ENCODE measurements around the gene AOPEP.

The AOPEP gene

DNA sequence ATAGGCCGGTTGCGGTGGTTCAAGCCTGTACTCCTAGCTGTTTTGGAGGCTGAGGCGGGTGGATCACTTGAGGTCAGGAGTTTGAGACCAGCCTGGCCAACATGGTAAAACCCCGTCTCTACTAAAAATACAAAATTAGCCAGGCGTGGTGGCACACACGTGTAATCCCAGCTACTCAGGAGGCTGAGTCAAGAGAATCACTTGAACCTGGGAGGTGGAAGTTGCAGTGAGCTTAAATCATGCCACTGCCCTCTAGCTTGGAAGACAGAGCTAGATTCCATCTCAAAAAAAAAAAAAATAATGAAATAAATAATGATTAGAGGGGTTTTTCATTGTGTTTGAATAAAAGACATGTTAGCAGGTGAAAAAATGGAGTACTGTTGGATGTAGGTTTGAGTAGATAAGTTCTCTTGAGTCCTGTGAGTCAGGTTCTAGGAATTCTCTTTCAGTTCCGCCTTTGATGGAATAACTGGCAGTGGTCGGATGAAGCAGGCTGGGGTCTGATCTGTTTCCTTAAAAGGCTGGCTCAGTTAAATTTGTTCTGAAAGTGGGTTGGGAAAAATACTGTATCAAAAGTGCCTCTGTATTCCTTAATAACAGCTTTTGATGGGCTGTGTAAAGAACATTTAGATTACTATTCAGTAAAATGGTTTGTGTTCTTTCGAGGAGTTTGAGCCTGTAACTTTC lies 73.2 kb downstream of the AOPEP start:
- H3K4me3 ChIP-seq (ENCODE audit: low read length), result no peak overlapping the region
- no peaks in the 10 kb centered on the region for H3K4me1 ChIP-seq (ENCODE audit: control insufficient read depth, low read length)
- no peaks in the 10 kb centered on the region for H3K9me3 ChIP-seq (ENCODE audit: control insufficient read depth, insufficient read depth, low read length)
- no peaks in the 10 kb centered on the region for H3F3A ChIP-seq (ENCODE audit: control insufficient read depth, insufficient read depth)
- no peaks in the 10 kb centered on the region for H3K27me3 ChIP-seq (ENCODE audit: control insufficient read depth, low read length)
- no peaks in the 10 kb centered on the region for H3K79me2 ChIP-seq (ENCODE audit: control insufficient read depth, low read length)
- H4K20me1 ChIP-seq (ENCODE audit: control insufficient read depth, insufficient read depth, low read depth, low read length), result no peaks in the 10 kb centered on the region
- TF ChIP-seq, protein P1, sequence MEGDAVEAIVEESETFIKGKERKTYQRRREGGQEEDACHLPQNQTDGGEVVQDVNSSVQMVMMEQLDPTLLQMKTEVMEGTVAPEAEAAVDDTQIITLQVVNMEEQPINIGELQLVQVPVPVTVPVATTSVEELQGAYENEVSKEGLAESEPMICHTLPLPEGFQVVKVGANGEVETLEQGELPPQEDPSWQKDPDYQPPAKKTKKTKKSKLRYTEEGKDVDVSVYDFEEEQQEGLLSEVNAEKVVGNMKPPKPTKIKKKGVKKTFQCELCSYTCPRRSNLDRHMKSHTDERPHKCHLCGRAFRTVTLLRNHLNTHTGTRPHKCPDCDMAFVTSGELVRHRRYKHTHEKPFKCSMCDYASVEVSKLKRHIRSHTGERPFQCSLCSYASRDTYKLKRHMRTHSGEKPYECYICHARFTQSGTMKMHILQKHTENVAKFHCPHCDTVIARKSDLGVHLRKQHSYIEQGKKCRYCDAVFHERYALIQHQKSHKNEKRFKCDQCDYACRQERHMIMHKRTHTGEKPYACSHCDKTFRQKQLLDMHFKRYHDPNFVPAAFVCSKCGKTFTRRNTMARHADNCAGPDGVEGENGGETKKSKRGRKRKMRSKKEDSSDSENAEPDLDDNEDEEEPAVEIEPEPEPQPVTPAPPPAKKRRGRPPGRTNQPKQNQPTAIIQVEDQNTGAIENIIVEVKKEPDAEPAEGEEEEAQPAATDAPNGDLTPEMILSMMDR (IDR thresholded peaks at IDR 0.05; ENCODE audit: low read depth, low read length, poor library complexity, severe bottlenecking), result no peak
- no peak for TF ChIP-seq EZH2phosphoT487 (IDR thresholded peaks at IDR 0.05; ENCODE audit: borderline replicate concordance, low read length)
- H3K36me3 ChIP-seq (ENCODE audit: control insufficient read depth, low read length), result peaks cover 8% of the 10 kb centered on the region; the same call in 1 of the 2 replicates
- H3K9me2 ChIP-seq (replicated peaks; ENCODE audit: control insufficient read depth, low read length), result no peaks in the 10 kb centered on the region
- no peak overlapping the region for H3K27ac ChIP-seq (ENCODE audit: low read depth, low read length)
- H3K4me2 ChIP-seq (ENCODE audit: low read length), result no peak overlapping the region

DNA sequence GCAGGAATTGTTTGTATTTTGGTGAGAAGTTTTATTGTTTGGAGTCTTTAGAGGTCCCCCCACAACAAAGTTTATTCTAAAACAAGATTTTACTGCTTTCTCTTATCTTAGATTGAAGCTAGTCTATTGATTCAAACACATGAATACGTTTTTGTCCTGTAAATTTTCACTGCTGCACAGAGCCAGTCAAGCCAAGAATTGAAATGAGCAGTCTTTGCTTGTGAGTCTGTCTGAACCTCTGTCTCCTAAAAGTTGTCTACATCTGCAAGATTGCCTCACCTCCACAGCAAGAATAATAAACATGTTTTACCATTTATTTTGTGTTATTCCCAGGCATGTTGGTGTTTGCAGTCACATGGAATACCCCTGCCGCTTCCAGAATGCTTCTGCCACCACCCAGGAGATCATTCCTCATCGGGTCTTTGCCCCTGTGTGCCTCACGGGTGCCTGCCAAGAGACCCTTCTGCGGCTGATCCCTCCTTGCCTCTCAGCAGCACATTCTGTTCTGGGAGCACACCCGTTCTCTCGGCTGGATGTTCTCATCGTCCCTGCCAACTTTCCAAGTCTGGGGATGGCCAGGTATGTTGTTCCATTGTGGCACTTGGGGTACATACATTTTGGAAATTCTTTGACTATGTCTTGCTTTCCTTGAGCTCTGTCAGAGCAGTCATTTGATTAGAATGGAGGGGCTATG lies 74.1 kb downstream of the AOPEP start:
- Histone ChIP-seq H3K4me3 (ENCODE audit: low read length) (no peak overlapping the region), H3K9me3 (ENCODE audit: control insufficient read depth, insufficient read depth, low read length) (no peaks in the 10 kb centered on the region), H3K36me3 (ENCODE audit: control insufficient read depth, low read length) (peaks cover 6% of the 10 kb centered on the region; the same call in 1 of the 2 replicates), H4K20me1 (ENCODE audit: control insufficient read depth, insufficient read depth, low read depth, low read length) (no peaks in the 10 kb centered on the region), H3F3A (ENCODE audit: control insufficient read depth, insufficient read depth) (no peaks in the 10 kb centered on the region), H3K9me2 (replicated peaks; ENCODE audit: control insufficient read depth, low read length) (no peaks in the 10 kb centered on the region), H3K4me2 (ENCODE audit: low read length) (no peak overlapping the region), H3K27ac (ENCODE audit: low read depth, low read length) (no peak overlapping the region), H3K4me1 (ENCODE audit: control insufficient read depth, low read length) (no peaks in the 10 kb centered on the region), H3K27me3 (ENCODE audit: control insufficient read depth, low read length) (no peaks in the 10 kb centered on the region), H3K79me2 (ENCODE audit: control insufficient read depth, low read length) (no peaks in the 10 kb centered on the region)
- TF ChIP-seq, protein P1 (IDR thresholded peaks at IDR 0.05; ENCODE audit: low read depth, low read length, poor library complexity, severe bottlenecking), result no peak
- TF ChIP-seq EZH2phosphoT487 (IDR thresholded peaks at IDR 0.05; ENCODE audit: borderline replicate concordance, low read length), result no peak

DNA sequence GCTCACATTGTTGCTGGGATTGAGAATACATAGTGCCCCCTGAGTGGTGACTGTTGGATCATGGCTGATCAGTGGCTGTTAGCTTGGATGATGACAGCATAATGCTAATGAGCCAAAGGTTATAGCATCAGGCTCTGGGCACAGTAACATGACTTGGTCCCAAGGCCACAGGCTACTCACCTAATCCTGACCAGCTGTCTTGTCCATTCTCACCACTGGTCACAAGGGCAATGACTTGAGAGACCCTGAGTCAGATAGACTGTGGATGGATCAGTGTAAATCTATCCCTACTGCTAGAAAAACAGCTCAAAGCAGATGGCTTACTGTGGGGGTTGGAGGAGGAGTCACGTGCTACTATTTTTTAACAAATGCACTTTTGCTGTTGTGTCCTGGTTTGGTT lies 74.7 kb downstream of the AOPEP start:
- H3K4me2 ChIP-seq (ENCODE audit: low read length), result no peak overlapping the region
- H3K9me2 ChIP-seq (replicated peaks; ENCODE audit: control insufficient read depth, low read length), result no peaks in the 10 kb centered on the region
- H4K20me1 ChIP-seq (ENCODE audit: control insufficient read depth, insufficient read depth, low read depth, low read length), result no peaks in the 10 kb centered on the region
- H3K4me3 ChIP-seq (ENCODE audit: low read length), result no peak overlapping the region
- TF ChIP-seq EZH2phosphoT487 (IDR thresholded peaks at IDR 0.05; ENCODE audit: borderline replicate concordance, low read length), result no peak
- TF ChIP-seq, protein P1 (IDR thresholded peaks at IDR 0.05; ENCODE audit: low read depth, low read length, poor library complexity, severe bottlenecking), result no peak
- H3K36me3 ChIP-seq (ENCODE audit: control insufficient read depth, low read length), result peaks cover 6% of the 10 kb centered on the region; the same call in 1 of the 2 replicates
- H3K79me2 ChIP-seq (ENCODE audit: control insufficient read depth, low read length), result no peaks in the 10 kb centered on the region
- H3F3A ChIP-seq (ENCODE audit: control insufficient read depth, insufficient read depth), result no peaks in the 10 kb centered on the region
- no peaks in the 10 kb centered on the region for H3K9me3 ChIP-seq (ENCODE audit: control insufficient read depth, insufficient read depth, low read length)
- no peak overlapping the region for H3K27ac ChIP-seq (ENCODE audit: low read depth, low read length)
- no peaks in the 10 kb centered on the region for H3K4me1 ChIP-seq (ENCODE audit: control insufficient read depth, low read length)
- no peaks in the 10 kb centered on the region for H3K27me3 ChIP-seq (ENCODE audit: control insufficient read depth, low read length)

Data from DOHH2 (cell line).